Ascending aorta (tissue), 2 donors: ENCODE results near the gene FZR1. TPM values are rescaled to one million over a fixed set of nuclear protein-coding genes. Genes with fewer than 3 reads are reported as not detected.

Experiments
- DNase-seq, 2 donors: peaks; one replicate each; pipeline ENCODE4 v3.0.0-alpha.2; 2019; ENCODE audit warnings: low spot score in 2 of 2
- H3K27ac ChIP-seq, 2 donors: fragments of 200-600 bp; sonication (generic); one replicate each; pipeline ENCODE4 v1.5.1; 2016 to 2017; ENCODE audit warnings: mild to moderate bottlenecking in 1 of 2
- H3K27me3 ChIP-seq: fragments of 200-600 bp; sonication (generic); one replicate; pipeline ENCODE4 v1.5.1; 2017
- H3K36me3 ChIP-seq, 2 donors: fragments of 200-600 bp; sonication (generic); one replicate each; pipeline ENCODE4 v1.5.1; 2016
- H3K4me1 ChIP-seq, 2 donors: fragments of 200-600 bp; sonication (generic); one replicate each; pipeline ENCODE4 v1.5.1; 2016 to 2017; ENCODE audit warnings: mild to moderate bottlenecking in 1 of 2
- H3K4me3 ChIP-seq, 2 donors: fragments of 200-600 bp; sonication (generic); one replicate each; pipeline ENCODE4 v1.5.1; 2016 to 2017; ENCODE audit warnings: mild to moderate bottlenecking in 1 of 2
- H3K9me3 ChIP-seq, 2 donors: fragments of 200-600 bp; sonication (generic); one replicate each; pipeline ENCODE4 v1.5.1; 2016
- CTCF ChIP-seq, 3 experiments: fragments of 200-600 bp in 2 of 3; fragments of 450-650 bp in 1 of 3; sonication (generic) in 2 of 3; IDR thresholded peaks; one replicate each; pipeline ENCODE4 v1.5.1; 2016 to 2019; ENCODE audit warnings: antibody characterized with exemption in 3 of 3, mild to moderate bottlenecking in 1 of 3, moderate library complexity in 1 of 3
- intact Hi-C: fragments of 100-400 bp; cut with DNase I; formaldehyde crosslinking; loops from one replicate; pipeline ENCODE4 v1.15.1; 2023
- total RNA-seq: library from RNA; depleted of rRNA; stranded (reverse); fragments of >200 nt; gene quantifications from one replicate; pipeline ENCODE4 v1.1.0, GENCODE V29; 2016

The FZR1 gene
- total RNA-seq, 1 donor from 2014 or later = 56.8 TPM

GRCh38 chr19:3469638-3470499 lies 36.2 kb upstream of the FZR1 start:
- peak overlapping the region; percentile 80 to 99 for H3K27ac ChIP-seq
- no peak overlapping the region for H3K4me3 ChIP-seq
- no peak for DNase-seq
- intact Hi-C loops = no loop called here
- peaks cover 4 to 46% of the 10 kb centered on the region in 2 donors for H3K4me1 ChIP-seq
- H3K9me3 ChIP-seq = no peaks in the 10 kb centered on the region
- peak in 1 of 3 experiments; percentile 18 for TF ChIP-seq CTCF (IDR thresholded peaks at IDR 0.05)
- no peaks in the 10 kb centered on the region for H3K27me3 ChIP-seq
- no peaks in the 10 kb centered on the region for H3K36me3 ChIP-seq

- intact Hi-C loops = no loop called here
- Histone ChIP-seq H3K4me3 (no peak overlapping the region), H3K4me1 (peaks cover 4 to 41% of the 10 kb centered on the region in 2 donors), H3K27me3 (no peaks in the 10 kb centered on the region), H3K36me3 (no peaks in the 10 kb centered on the region), H3K27ac (peak overlapping the region; percentile 30 to 99), H3K9me3 (no peaks in the 10 kb centered on the region)
- no peak for DNase-seq
- no peak for TF ChIP-seq CTCF (IDR thresholded peaks at IDR 0.05)
Observed at GRCh38 chr19:3470500-3471128, 35.5 kb upstream of the FZR1 start.

GRCh38 chr19:3471954-3472655 lies 34.0 kb upstream of the FZR1 start:
- Histone ChIP-seq H3K9me3 (no peaks in the 10 kb centered on the region), H3K27me3 (no peaks in the 10 kb centered on the region), H3K27ac (no peak overlapping the region), H3K4me1 (peaks cover 4 to 26% of the 10 kb centered on the region in 2 donors), H3K4me3 (peak overlapping the region in 1 of 2 donors; percentile 2), H3K36me3 (no peaks in the 10 kb centered on the region)
- DNase-seq = no peak
- peak; percentile 87 to 94 (median 91) for TF ChIP-seq CTCF (IDR thresholded peaks at IDR 0.05)
- intact Hi-C loops = loop anchor here (1.0 to 2.0 kb wide), 3 partner anchors 137 to 167 kb away; no protein-coding TSS in a partner anchor

- Histone ChIP-seq H3K36me3 (no peaks in the 10 kb centered on the region), H3K27ac (no peak overlapping the region), H3K27me3 (no peaks in the 10 kb centered on the region), H3K4me3 (no peak overlapping the region), H3K9me3 (no peaks in the 10 kb centered on the region), H3K4me1 (peaks cover 0 to 11% of the 10 kb centered on the region in 2 donors)
- TF ChIP-seq CTCF (IDR thresholded peaks at IDR 0.05) = no peak
- no peak for DNase-seq
- intact Hi-C loops = no loop called here
Observed at GRCh38 chr19:3474010-3474409, 32.1 kb upstream of the FZR1 start.

- Histone ChIP-seq H3K27ac (no peak overlapping the region), H3K4me1 (peaks cover 0 to 11% of the 10 kb centered on the region in 2 donors), H3K4me3 (no peak overlapping the region), H3K9me3 (no peaks in the 10 kb centered on the region), H3K36me3 (no peaks in the 10 kb centered on the region), H3K27me3 (no peaks in the 10 kb centered on the region)
- DNase-seq = no peak
- TF ChIP-seq CTCF (IDR thresholded peaks at IDR 0.05) = no peak
- intact Hi-C loops = no loop called here
Observed at GRCh38 chr19:3474614-3475013, 31.5 kb upstream of the FZR1 start.
